NCI-H128 (cell line): Measurements from ENCODE around the gene NUTM2G.
"Not testable (repeated sequence)": the region's sequence is repeated elsewhere in the genome, so short reads cannot be mapped to it uniquely, and the experiment has no call there.

ENCODE experiments used
- DNase-seq: peaks from one replicate; lab custom pipeline; 2025; ENCODE audit not compliant: unreplicated experiment; lab: John Stamatoyannopoulos, UW

NUTM2G gene

DNA sequence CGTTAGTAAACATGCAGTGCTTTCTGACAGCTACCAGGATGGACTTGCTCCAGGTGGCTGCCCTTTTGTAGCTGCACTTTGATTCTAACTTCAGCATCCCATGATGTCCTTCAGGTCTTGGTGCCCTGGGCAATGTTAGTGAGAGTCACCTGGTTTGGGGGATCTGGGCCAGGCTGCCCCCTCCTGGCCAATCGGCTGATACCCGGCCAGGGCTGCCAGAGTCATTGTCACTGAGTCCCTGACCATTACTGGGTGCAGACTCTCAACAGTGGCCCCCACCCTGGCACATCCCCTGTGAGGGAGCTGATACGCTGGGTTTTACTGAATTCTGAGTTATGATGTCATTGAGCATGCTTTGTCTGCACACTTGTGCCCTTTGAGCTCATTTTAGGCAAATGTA lies 13.5 kb downstream of the NUTM2G start:
- DNase-seq, result not testable (repeated sequence)

DNA sequence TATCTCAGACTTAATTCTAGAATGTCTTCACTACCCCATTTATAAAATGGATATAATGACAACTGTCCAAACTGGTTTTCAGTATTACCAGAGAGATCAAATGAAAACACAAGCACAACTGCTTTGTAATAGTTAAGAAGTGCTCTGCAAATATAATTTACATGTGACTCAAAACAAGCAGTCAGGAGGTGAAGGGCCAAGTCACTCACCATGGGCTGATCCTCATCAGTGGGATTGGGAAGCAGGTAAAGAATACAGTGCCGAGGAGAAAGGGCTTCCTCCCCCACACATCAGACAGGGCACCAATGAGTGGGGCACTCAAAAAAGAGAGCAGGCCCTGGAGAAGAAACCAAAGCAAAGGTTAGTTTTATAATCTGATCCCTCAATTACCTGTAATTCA lies 20.7 kb downstream of the NUTM2G start:
- not testable (repeated sequence) for DNase-seq

DNA sequence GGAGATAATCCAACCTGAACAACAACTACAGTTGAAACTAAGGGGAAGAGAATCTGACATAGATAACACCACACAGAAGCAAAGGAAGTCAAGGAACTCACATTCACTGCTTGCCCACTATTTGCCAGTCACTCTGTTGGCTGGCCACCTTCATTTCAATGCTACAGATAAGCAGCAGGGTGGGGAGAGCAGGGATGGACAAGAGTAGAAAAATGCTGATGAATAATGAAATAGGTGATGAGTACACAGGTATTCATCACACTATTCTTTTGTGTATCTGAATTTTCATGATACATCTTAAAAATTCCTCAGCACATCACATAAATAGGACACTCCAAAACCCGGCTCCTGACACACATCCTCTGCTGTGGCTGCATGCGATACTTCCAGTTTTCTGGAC lies 21.9 kb downstream of the NUTM2G start:
- not testable (repeated sequence) for DNase-seq

DNA sequence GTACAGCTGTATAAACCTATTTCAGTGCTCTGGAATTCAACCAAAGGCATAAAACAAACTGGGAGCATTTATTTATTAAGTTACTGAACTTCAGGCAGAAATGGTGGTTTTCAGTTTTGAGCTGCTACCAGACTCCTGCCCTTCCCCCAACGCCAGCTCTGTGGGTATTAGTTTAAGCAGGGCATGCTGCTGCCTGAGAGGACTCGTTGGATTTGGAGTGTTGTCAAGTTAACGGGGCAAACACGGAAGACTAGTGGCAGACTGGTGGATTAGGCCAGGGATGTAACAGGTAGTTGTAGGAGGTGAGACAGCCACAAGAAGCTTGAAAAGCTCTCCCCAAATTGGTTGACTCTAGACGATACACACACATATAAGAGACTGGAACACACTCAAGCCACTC lies 38.9 kb downstream of the NUTM2G start:
- DNase-seq, result not testable (repeated sequence)

DNA sequence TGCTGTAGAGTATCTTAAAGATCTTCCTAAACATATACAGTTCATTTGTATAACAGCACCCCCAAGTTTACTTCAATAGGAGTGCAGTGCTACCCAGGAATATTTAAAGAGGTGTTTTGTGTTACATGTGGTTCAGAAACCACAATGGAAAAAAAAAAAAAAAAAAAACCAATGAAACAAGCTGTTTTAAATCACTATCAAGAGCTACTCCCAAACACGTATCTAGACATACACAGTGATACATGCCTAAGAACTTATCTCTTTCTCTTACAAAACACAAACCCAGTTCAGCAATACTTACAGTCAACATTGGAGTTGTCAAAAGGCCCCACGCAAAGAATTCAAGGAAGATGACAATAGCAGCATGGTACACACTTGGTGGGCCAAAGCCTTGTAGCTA lies 43.9 kb downstream of the NUTM2G start:
- DNase-seq, result not testable (repeated sequence)

DNA sequence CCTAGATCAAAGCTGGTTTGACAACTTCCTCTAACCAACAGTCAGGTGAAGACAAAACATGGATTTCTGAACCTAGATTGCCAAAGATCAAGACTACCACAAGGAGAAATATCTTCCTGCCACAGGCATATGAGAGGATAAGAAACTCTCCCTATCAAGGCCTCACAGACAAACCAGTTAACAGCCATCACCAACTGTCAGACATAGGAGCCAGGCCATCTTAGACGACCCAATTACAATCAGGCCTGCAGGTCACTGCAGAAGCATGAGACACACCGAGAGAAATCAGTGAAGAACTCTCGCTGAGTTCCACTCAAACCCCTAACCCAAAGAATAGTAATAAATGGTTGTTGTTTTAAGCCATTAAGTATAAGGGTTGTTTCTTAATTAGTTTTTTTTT lies 45.4 kb downstream of the NUTM2G start:
- not testable (repeated sequence) for DNase-seq

DNA sequence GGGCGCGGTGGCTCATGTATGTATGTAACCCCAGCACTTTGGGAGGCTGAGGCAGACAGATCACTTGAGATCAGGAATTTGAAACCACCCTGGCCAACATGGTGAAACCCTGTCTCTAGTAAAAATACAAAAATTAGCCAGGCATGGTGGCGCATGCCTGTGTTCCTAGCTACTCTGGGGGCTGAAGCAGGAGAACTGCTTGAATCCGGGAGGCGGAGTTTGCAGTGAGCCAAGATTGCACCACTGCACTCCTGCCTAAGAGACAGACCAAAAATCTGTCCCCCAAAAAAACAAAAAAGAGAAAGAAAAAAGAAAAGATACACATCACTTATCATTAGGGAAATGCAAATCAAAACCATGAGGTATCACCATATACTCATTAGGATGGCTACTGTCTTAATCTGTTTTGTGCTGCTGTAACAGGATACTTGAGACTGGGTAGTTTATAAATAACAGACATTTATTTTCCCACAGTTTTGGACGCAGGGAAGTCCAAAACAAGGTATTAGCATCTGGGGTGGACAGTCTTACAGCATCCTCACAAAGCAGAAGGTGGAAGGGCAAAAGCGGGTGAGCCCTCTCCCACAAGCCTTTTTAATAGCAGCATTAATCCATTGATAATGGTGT lies 55.0 kb downstream of the NUTM2G start:
- not testable (repeated sequence) for DNase-seq

DNA sequence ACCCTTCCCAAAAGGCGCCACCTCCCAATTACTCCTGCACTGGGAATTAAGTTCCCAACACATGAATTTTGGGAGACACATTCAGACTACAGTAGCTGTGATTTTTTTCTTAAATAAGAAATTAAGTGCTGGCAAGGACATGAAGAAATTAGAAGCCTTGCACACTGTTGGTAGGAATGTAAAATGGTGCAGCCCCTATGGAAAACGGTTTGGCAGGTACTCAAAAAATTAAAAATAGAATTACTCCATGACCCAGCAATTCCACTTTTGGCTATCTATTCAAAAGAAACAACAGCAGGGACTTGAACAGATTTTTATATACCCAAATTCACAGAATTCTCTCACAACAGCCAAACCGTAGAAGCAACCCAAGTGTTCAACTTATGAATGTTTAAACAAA lies 55.5 kb downstream of the NUTM2G start:
- not testable (repeated sequence) for DNase-seq

DNA sequence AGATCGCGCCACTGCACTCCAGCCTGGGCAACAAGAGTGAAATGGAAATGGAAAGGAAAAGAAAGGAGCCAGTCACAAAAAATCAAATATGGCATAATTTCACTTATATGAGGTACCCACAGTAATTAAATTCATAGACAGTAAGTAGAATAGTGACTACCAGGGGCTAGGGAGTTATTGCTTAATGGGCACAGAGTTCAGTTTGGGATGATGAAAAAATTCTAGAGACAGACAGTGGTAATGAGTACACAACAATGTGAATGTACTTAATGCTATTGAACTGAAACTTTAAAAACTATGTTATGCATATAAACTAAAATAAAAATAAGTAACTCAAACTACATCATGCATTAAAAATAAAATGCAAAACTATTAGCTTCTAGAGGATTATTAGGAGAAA lies 56.2 kb downstream of the NUTM2G start:
- not testable (repeated sequence) for DNase-seq
